Stimulated activated CD4-positive, alpha-beta T cell treated with anti-CD3 and anti-CD28 coated beads, Interleukin-2, amount 100 ng/mL, for 24 hours (primary cell): ENCODE results near the gene TAOK1.
A peak's percentile ranks its signal among the peaks of the same experiment; 100 is the strongest.
"Not testable (repeated sequence)": the region's sequence is repeated elsewhere in the genome, so short reads cannot be mapped to it uniquely, and the experiment has no call there.

ENCODE experiments used
- DNase-seq, 2 donors: peaks; one replicate each; pipeline ENCODE4 v3.0.0-alpha.2; 2020

TAOK1 gene

DNA sequence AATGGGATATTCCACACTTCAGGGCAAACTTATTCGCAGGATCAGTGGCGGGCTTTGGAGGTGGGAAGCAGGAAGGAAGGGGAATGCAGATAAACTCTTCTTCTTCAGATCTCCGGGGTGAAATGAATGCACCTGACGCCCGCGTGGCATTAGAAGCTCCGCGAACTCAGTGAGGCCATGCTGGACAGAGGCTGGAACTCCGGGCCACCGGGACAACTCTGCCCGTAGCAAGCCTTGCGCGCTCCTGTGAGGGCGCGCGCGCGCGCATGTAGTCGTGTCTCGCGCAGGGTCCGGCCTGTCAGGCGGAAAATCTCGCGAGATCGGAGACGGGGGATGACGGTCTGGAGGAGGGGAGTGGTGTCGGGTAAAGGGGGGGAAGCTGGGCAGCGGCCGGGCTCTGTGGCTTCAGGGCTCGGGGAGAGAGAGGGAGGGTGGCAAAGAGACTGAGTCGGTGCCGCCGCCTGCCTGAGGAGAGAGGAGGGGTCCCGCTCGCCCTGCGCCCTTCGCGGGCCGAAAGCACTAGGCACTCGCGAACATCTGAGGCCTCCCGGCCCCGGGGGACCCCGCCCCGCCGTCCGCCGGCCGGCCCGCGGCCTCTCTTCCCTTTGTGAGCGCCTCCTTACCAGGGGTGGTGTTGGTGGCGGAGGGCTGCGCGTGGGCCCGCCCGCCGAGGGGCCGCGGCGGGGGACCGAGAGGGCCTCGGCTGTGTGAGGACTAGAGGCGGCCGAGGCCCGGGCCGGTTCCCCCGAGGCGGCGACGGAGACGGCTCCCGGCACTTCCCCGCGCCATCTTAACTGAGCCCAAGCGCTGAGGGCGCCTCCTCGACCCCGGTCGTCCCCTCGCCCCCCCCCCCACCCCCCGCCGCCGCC, at the start of gene TAOK1:
TSS of gene TAOK1 (plus strand) at position 382 of the 869 bp plus-strand sequence. CDS start 61,186 bp downstream, outside the sequence.
- DNase-seq, result peak; percentile 97 to 98

- no peak for DNase-seq
Measured at GRCh38 chr17:29341726-29342125, 48.4 kb upstream of the TAOK1 start.

- no peak for DNase-seq
Measured at GRCh38 chr17:29342158-29342765, 47.9 kb upstream of the TAOK1 start.

- no peak for DNase-seq
Measured at GRCh38 chr17:29344201-29344856, 45.8 kb upstream of the TAOK1 start.

- DNase-seq, result no peak
Measured at GRCh38 chr17:29345066-29345465, 45.1 kb upstream of the TAOK1 start.

GRCh38 chr17:29345470-29345869, 44.7 kb upstream of the TAOK1 start:
- DNase-seq, result not testable (repeated sequence)

- no peak for DNase-seq
Measured at GRCh38 chr17:29346462-29346861, 43.7 kb upstream of the TAOK1 start.

DNA sequence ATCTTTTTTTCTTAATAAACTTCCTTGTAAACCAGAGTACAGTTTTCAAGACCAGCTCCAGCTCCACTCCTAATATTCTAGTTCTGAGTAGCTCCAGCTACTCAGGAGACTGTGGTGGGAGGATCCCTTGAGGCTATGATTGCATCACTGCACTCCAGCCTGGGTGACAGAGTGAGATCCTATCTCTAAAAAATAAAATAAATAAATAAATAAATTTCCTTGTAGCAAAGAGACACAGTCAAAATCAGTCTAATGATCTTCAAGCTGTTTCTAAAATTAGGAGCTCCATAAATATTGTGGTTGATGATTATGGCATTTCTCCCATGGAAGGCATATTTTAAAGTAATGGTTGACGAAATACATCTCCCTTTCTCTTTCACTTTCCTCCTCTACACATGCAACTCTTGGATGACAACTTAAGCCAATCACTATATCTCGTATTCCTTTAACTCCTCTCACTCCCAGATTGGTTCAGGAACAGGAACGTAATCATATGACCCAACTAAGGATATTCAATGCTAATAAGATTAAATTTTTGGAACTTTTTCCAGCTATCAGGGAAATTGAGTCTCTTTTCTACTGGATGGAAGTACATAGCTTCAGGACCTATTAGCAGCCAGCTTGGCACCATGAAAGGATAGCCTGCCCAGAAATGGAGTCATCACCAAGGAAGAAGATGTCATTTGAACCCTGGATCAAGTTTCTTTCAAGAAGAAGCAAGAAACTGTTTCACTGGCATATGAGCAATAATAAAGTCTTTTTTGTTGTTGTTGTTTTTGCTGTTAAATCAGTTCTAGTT, 42.1 kb upstream of the TAOK1 start:
- DNase-seq, result no peak

GRCh38 chr17:29349409-29349808, 40.8 kb upstream of the TAOK1 start:
- DNase-seq, result no peak

DNA sequence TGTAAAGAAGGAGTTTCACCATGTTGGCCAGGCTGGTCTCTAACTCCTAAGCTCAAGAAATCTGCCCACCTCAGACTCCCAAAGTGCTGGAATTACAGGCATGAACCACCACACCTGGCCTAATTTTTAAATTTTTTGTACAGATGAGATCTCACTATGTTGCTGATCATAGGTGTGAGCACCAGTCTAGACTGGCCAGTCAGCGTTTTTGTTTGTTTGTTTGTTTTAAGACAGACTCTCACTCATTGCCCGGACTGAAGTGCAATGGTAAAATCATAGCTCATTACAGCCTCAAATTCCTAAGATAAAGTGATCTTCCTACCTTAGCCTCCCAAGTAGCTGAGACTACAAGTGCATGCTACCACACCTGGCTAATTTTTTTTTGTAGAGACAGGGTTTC, 38.0 kb upstream of the TAOK1 start:
- DNase-seq, result no peak

GRCh38 chr17:29357232-29357631, 32.9 kb upstream of the TAOK1 start:
- DNase-seq, result no peak

DNA sequence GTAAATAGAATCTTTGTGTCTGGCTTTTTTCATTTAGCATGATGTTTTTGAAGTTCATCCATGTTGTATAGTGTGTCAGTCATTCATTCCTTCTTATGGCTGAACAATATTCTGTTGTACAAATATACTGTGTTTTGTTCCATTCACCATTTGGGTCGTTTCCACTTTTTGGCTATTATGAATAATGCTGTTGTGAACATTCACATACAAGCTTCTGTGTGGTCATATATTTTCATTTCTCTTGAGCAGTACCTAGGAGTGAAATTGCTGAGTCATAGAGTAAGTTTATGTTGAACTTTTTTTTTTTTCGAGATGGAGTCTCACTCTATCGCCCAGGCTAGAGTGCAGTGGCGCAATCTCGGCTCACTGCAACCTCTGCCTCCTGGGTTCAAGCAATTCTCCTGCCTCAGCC, 32.3 kb upstream of the TAOK1 start:
- no peak for DNase-seq

DNA sequence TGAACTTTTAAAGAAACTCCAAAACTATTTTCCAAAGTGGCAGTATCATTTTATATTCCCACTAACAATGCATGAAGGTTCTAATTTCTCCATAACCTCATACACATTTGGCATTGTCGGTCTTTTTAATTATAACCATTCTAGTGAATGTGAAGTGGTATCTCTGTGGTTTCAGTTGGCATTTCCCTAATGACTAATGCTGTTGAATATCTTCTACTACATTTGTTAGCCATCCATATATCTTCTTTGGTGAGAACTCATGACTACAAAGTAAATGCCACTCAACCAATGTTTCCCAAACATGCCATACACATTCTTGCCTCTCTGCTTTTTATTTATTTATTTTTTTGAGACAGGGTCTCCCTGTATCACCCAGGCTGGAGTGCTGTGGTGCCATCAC, 31.7 kb upstream of the TAOK1 start:
- DNase-seq, result no peak

GRCh38 chr17:29359777-29360176, 30.4 kb upstream of the TAOK1 start:
- DNase-seq, result no peak

DNA sequence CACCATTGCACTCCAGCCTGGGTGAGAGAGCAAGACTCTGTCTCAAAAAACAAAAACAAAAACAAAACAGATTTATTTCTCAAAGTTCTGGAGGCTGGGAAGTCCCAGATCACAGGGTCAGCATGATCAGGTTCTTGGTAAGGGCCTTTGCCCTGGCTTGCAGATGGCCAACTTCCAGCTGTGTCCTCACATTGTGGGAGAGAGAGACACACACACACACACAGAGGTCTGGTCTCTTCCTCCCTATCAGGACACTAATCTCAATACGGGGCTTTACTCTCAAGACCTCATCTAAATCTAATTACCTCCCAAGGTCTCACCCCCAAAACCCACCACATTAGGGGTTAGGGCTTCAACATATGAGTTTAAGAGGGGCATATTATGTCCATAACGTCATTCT, 26.4 kb upstream of the TAOK1 start:
- no peak for DNase-seq

DNA sequence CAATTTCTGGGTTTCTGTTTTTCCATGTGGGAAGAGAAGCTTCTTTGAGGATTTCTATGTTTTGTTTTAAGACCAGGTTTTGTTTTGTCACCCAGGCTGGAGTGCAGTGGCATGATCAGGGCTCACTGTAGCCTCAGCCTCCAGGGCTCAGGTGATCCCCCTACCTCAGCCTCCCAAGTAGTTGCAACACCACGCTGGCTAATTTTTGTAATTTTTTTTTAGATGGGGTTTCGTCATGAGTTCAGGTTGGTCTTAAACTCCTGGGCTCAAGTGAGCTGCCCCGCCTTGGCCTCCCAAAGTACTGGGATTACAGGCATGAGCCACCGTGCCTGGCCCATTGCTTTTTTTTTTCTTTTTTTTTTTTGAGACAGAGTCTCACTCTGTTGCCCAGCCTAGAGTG, 25.5 kb upstream of the TAOK1 start:
- no peak for DNase-seq

DNA sequence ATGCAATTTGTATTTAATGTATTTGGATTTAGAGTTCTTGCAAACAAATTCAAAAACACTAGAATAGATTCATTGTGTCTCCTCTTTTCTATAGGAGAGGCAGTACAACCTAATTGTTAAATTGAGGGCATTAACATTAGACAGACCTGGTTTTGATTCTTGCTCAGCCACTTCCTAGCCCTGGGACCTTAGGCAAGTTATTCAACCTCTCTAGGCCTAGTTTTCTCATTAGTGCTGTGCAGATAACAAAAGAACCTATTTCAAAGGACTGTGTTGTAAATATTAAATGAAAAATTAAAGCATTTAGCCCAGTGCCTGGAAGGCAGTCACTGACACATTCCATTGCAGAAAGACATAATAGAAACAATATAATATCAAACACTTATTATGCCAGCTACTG, 22.0 kb upstream of the TAOK1 start:
- DNase-seq, result no peak

DNA sequence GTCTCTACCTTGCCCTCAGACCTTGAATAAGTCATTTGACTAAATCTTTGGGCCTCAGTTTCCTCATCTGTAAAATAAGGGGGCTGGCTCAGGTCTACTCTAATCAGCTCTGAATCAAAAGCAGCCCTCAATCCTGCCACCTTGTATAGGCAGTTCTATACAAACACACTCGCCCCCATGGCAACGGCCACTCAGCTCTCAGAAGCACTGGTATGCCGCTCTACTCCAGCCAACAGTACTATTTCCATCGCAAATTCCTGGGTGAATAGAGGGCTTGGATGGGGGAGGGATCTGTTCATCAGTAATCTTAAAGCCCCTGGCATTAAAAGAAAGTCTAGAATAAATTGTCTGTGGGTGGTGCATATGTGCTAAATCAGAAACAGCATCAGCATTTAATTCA, 21.2 kb upstream of the TAOK1 start:
- no peak for DNase-seq

DNA sequence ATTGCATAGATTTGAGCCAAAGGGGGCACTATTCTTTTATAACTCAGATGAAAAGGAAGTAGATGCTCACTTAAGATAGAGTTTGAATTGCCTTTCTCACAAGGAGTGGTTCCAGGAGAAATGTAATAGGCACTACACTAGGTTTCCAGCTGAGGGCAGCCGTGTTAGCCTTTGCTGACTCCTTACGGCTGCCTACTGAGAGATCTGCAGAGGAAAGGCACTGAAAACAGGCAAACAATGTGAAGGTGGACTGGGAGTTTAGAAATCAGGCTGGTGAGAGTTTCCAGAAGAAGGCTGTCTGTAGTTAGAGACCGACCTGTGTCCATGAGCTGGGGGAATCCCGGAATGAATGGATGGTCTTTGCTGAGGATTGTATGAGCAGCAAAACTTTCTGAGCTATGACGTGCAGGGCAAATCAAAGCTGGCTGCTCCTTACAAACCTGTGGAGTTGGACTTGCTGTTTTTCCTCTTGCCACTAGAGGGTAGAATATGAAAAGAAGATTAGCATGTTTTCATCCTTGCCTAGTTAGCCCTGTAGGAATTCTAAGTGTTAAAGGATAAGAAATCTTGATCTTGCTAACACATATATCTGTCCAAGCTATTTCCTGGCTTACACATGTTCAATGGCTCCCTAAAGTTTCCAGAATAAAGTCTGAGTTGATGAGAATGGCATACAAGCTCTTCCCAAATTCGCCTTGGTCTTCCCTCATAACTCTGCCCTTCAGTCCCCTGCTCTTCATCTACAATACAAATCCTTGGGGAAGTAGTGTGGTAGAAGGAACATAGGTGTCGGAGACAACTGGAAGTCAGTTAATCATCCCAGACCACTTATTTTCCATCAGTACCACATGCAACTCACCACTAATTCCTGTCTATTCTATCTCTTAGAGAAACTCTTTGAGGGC, 20.1 kb upstream of the TAOK1 start:
- DNase-seq, result peak; percentile 26 to 46

GRCh38 chr17:29376667-29377270, 13.4 kb upstream of the TAOK1 start:
- no peak for DNase-seq

DNA sequence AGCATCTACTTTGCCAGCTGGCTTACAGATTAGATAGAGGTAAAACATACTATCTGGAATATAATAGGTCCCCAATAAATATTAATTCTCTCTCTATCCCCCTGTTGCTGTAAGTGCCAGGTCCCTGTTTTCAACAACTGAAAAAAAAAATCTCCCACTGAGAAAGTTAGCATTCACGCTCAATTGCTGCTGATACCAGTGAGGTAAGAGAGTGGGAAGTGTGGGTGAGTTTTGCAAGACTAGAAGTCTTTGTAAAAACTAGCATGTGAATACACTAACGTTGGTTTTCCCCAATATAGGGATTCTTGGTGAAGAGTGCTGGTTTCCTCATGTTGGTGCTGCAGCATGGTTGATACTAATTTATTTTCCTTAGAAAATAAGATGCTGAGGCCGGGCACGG, 11.7 kb upstream of the TAOK1 start:
- DNase-seq, result no peak
